GM10266 (cell line): Measurements from ENCODE around the gene SEC14L6.

Experiments used
- DNase-seq: peaks from one replicate; pipeline ENCODE4 v3.0.0; 2012; ENCODE audit errors: extremely low spot score
- TF ChIP-seq, protein P1 (sequence below): IDR thresholded peaks from 2 replicates; pipeline ENCODE4 v1.5.1; 2012; ENCODE audit warnings: mild to moderate bottlenecking, low read depth; ENCODE audit not compliant: control insufficient read depth, insufficient read depth; ENCODE audit errors: missing control alignments

Gene SEC14L6

DNA sequence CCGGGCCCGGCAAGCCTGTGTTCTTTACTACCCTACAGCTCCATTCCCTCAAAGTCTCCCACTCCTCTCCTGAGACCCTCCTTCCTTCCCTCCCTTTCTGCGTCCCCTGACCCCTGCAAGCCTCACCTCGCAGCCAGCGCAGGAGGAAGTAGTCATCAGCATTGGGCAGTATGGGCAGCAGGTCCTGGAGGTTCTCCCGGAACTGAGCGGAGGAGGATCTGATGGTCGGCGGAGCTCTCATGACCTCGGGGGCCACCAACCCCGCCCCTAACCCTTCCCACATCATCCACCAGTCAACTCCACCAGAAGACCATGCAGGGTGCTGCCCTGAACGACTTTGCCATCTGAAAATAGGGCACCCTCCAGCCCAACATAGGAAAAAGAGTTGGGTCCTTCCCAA lies 43.0 kb downstream of the SEC14L6 start:
- DNase-seq, result no peak
- TF ChIP-seq, protein P1, sequence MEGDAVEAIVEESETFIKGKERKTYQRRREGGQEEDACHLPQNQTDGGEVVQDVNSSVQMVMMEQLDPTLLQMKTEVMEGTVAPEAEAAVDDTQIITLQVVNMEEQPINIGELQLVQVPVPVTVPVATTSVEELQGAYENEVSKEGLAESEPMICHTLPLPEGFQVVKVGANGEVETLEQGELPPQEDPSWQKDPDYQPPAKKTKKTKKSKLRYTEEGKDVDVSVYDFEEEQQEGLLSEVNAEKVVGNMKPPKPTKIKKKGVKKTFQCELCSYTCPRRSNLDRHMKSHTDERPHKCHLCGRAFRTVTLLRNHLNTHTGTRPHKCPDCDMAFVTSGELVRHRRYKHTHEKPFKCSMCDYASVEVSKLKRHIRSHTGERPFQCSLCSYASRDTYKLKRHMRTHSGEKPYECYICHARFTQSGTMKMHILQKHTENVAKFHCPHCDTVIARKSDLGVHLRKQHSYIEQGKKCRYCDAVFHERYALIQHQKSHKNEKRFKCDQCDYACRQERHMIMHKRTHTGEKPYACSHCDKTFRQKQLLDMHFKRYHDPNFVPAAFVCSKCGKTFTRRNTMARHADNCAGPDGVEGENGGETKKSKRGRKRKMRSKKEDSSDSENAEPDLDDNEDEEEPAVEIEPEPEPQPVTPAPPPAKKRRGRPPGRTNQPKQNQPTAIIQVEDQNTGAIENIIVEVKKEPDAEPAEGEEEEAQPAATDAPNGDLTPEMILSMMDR, result no peak

DNA sequence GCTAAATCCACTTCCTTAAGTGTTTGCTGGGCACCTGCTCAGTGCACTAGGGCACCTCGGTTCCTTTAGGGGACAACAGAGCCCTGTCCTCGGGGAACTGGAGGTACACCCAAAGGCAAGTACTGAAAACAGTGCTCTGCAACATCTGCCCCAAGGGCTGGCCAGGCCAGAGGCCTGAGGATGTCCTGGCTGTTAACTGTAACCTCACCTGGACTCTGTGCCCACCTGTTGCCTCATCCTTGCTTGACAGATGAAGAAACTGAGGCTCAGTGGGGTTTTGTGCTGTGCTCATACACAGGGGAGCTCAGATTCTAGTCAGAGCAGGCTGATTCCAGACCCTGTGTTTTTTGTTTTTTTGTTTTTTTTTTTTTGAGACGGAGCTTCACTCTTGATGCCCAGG lies 43.6 kb downstream of the SEC14L6 start:
- TF ChIP-seq, protein P1, result no peak
- DNase-seq, result no peak

DNA sequence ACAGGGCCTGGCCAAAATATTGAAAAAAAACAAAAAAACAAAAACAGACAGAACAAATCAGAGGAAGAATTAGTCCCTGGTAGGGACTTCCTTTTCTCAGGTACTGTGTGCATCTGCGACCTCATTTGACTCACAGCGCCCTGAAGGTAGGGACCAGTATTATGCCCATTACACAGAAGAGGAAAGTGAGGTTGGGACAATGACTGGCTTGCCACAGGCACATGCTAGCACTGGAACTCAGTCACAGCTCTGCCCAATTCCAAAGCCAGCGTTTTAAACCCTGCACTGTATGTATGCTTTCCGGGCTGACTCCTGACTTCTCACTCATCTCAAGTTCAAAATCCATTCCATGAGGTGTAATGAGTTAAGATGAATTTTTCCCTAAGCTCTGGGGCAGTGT lies 44.4 kb downstream of the SEC14L6 start:
- DNase-seq, result no peak
- TF ChIP-seq, protein P1, result no peak

DNA sequence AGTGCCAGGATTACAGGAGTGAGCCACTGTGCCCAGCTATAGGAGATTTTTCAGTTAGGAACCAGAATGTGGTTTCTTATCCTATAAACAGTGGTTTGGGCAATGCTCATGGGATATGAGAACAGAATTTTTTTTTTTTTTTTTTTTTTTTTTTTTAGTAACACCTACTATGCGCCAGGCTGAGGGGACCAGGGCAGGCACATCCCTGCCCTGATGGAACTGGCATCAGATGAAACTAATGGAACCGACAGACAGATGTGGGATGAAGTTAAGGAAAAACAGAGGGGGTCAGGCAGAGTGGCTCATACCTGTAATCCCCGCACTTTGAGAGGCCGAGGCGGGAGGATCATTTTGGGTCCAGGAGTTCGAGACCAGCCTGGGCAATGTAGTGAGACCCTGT lies 45.9 kb downstream of the SEC14L6 start:
- TF ChIP-seq, protein P1, result no peak
- DNase-seq, result no peak

DNA sequence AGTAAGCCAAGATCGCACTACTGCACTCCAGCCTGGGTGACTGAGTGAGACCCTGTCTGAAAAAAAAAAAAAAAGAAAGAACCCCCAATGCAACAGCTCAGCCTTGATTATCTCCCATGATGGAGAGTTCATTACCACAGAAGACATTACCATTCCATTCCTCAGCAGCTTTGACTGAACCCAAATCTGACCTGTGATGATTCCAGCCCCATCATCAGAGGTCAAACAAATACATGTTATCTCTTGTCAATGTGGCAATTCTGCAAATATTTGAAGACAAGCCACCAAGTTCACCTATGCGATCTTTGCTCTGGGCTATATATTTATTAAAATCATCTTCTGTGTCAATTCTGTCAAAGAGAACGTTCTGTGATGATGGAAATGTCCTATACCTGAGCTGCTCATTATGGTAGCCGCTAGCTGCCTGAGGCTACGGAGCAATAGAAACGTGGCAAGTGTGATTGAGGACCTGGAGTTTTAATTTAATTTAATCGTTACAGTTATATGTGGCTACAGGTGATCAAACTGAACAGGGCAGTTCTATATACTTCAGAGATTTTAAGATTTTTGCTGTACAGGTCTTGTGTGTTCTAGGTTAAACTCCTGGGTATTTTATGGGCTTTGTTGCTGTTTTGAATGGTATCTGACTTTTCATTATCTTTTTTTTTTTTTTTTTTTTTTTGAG lies 48.9 kb downstream of the SEC14L6 start:
- TF ChIP-seq, protein P1, result no peak
- DNase-seq, result no peak

DNA sequence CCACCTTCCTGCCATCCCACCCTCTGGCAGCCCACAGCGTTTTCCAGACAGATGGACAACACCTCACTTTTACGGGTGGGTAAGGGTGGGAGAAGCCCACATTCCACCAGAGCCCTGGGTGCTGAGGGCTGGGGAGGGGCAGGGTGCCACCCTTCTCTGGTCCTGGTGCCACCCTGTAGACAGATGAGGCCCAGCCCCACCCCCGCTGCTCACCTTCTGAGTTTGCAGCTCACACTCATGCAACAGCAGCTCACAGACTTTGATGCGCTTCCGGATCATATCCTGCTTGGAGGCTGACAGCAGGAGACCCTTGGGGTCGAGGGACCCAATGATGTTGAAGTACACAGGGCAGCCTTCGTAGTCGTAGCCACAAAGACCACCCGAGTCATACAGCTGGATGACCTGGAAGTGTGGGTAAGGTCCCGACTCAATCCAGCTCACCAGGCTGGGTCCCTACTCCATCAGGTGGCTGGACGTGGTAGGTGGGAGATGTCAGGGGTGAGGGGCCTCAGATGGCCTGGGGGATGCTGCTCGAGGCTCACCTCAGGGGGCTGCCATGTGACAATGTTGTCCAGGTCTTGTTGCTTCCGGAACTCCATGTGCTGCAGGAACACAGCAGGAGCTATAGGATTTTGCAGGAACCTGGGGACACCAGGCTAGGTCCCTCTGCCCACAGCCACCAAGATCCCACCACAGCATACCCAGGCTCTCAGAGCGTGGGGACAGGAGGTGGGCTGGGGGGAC lies 51.3 kb downstream of the SEC14L6 start:
- no peak for DNase-seq
- TF ChIP-seq, protein P1, result no peak

DNA sequence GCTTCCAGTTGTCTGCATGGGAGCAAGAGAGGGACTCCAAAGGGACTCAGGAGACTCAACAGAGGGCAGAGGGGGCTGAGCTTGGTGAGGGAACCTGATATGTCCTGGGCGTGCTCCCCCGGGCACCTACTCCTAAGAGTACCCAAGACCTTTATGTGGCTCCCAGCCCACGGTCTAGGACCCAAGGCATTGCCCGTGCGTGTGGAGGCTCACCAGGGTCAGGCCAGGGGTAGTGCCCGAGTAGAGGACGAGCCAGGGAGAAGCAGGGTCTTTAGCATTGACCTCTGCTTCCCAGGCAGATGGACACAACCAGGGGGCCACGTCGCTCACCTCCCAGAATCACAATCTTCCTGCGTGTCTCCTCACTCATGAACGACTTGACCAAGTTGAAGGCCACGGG lies 54.4 kb downstream of the SEC14L6 start:
- DNase-seq, result no peak
- TF ChIP-seq, protein P1, result no peak
